ENCODE results near the gene DPPA3. TPM values are rescaled to one million over a fixed set of nuclear protein-coding genes. Genes with fewer than 3 reads are reported as not detected.

Gene DPPA3
- total RNA-seq, 2 donors from 2014 or later = 1.3 to 4.6 TPM

- H3K27ac Mint-ChIP-seq = peak overlapping the region; percentile 4
- H3K36me3 Mint-ChIP-seq (ENCODE audit: low read depth) = no peaks in the 10 kb centered on the region
- no peaks in the 10 kb centered on the region for H3K4me1 ChIP-seq (ENCODE audit: control insufficient read depth, insufficient read depth, low read length)
- H3K9ac ChIP-seq (ENCODE audit: extremely low read depth, low read length, poor library complexity, severe bottlenecking) = no peak overlapping the region
- H3K27me3 ChIP-seq (ENCODE audit: control insufficient read depth, insufficient read depth, low read length, poor library complexity, severe bottlenecking) = no peaks in the 10 kb centered on the region
- no peaks in the 10 kb centered on the region for H3K27me3 Mint-ChIP-seq (ENCODE audit: insufficient read depth)
- no peaks in the 10 kb centered on the region for H3K36me3 ChIP-seq (ENCODE audit: control insufficient read depth, insufficient read depth, low read length)
- H3K9me3 Mint-ChIP-seq = peaks cover 9% of the 10 kb centered on the region
- DNase-seq = no peak
- H3K27ac ChIP-seq (ENCODE audit: low read depth, low read length) = no peak overlapping the region
- peaks cover 21% of the 10 kb centered on the region for H3K4me1 Mint-ChIP-seq
- no peak overlapping the region for H3K4me3 Mint-ChIP-seq
- WGBS, 2 experiments (ENCODE audit: insufficient coverage in 1 of 2, insufficient read length in 1 of 2) = 83% methylated on average over 2 of the region's 2 CpGs; no CpG with 5 or more reads in 1 of the 2 experiments
- no peak for TF ChIP-seq CTCF (conservative IDR thresholded peaks at IDR 0.05)
- no peaks in the 10 kb centered on the region for H3K9me3 ChIP-seq (ENCODE audit: control insufficient read depth, low read length)
- no peak overlapping the region for H3K4me3 ChIP-seq (ENCODE audit: low read length)
Measured at GRCh38 chr12:7756993-7757392, 45.8 kb downstream of the DPPA3 start.

- H3K4me1 Mint-ChIP-seq = peaks cover 21% of the 10 kb centered on the region
- no peaks in the 10 kb centered on the region for H3K9me3 Mint-ChIP-seq
- H3K4me1 ChIP-seq (ENCODE audit: control insufficient read depth, insufficient read depth, low read length) = no peaks in the 10 kb centered on the region
- no peak overlapping the region for H3K9ac ChIP-seq (ENCODE audit: extremely low read depth, low read length, poor library complexity, severe bottlenecking)
- no peaks in the 10 kb centered on the region for H3K27me3 ChIP-seq (ENCODE audit: control insufficient read depth, insufficient read depth, low read length, poor library complexity, severe bottlenecking)
- no peak for DNase-seq
- H3K36me3 Mint-ChIP-seq (ENCODE audit: low read depth) = no peaks in the 10 kb centered on the region
- TF ChIP-seq CTCF (conservative IDR thresholded peaks at IDR 0.05) = no peak
- H3K27me3 Mint-ChIP-seq (ENCODE audit: insufficient read depth) = no peaks in the 10 kb centered on the region
- WGBS, 2 experiments (ENCODE audit: insufficient coverage in 1 of 2, insufficient read length in 1 of 2) = 82 to 83% methylated on average over 8 to 9 of the region's 9 CpGs
- no peaks in the 10 kb centered on the region for H3K9me3 ChIP-seq (ENCODE audit: control insufficient read depth, low read length)
- no peak overlapping the region for H3K4me3 Mint-ChIP-seq
- no peak overlapping the region for H3K4me3 ChIP-seq (ENCODE audit: low read length)
- no peaks in the 10 kb centered on the region for H3K36me3 ChIP-seq (ENCODE audit: control insufficient read depth, insufficient read depth, low read length)
- peak overlapping the region; percentile 37 for H3K27ac Mint-ChIP-seq
- H3K27ac ChIP-seq (ENCODE audit: low read depth, low read length) = no peak overlapping the region
Measured at GRCh38 chr12:7758766-7759140, 47.5 kb downstream of the DPPA3 start.

Other genes starting within 250 kb of the DPPA3 start
- 10 to 100 TPM in 1 of 2 donors, 1 to 10 TPM in 1; 2.8 to 11.4 TPM for gene CD163, start 207.7 kb upstream of the DPPA3 start, total RNA-seq
- not detected for gene APOBEC1, start 45.5 kb upstream of the DPPA3 start, total RNA-seq
- gene GDF3, start 15.7 kb upstream of the DPPA3 start, total RNA-seq = 10 to 100 TPM in 1 of 2 donors, 1 to 10 TPM in 1; 1.3 to 60.7 TPM
- not detected for gene CLEC4C, start 35.9 kb downstream of the DPPA3 start, total RNA-seq
- not detected for gene NANOGNB, start 53.8 kb downstream of the DPPA3 start, total RNA-seq
- gene NANOG, start 78.0 kb downstream of the DPPA3 start, total RNA-seq = 10 to 100 TPM in 1 of 2 donors, 1 to 10 TPM in 1; 6.1 to 79.5 TPM
- 10 to 100 TPM; 35.9 to 70.9 TPM for gene SLC2A14, start 161.5 kb downstream of the DPPA3 start, total RNA-seq
- gene SLC2A3, start 224.8 kb downstream of the DPPA3 start, total RNA-seq = 1,000 to 10,000 TPM; 1,330 to 2,480 TPM